Fibroblast of lung (primary cell): ENCODE measurements around the gene BCAS3. TPM values are rescaled to one million over a fixed set of nuclear protein-coding genes. Genes with fewer than 3 reads are reported as not detected.

Experiments used
- DNase-seq, 2 donors: peaks; one replicate each; pipeline versions ENCODE4 v3.0.0 to v3.0.0-alpha.2; 2010; ENCODE audit warnings: low read depth in 2 of 2
- H2AFZ ChIP-seq: 2 replicates; pipeline ENCODE4 v1.5.1; 2012; ENCODE audit warnings: low read length, control low read depth, inconsistent platforms
- H3K27ac ChIP-seq: 2 replicates; pipeline ENCODE4 v1.5.1; 2011; ENCODE audit warnings: low read length, control low read depth; ENCODE audit not compliant: insufficient read depth
- H3K27me3 ChIP-seq: 2 replicates; pipeline ENCODE4 v1.5.1; 2011; ENCODE audit warnings: mild to moderate bottlenecking, low read length; ENCODE audit not compliant: control insufficient read depth, insufficient read depth
- H3K36me3 ChIP-seq: 2 replicates; pipeline ENCODE4 v1.5.1; 2011; ENCODE audit warnings: low read length; ENCODE audit not compliant: control insufficient read depth, insufficient read depth
- H3K4me1 ChIP-seq: 2 replicates; pipeline ENCODE4 v1.5.1; 2011; ENCODE audit warnings: low read length; ENCODE audit not compliant: control insufficient read depth, insufficient read depth; ENCODE audit errors: extremely low read depth
- H3K4me2 ChIP-seq: 2 replicates; pipeline ENCODE4 v1.5.1; 2011; ENCODE audit warnings: low read length, control low read depth; ENCODE audit not compliant: insufficient read depth; ENCODE audit errors: extremely low read depth
- H3K4me3 ChIP-seq, 4 experiments: fragments of 200-600 bp in 1 of 4; sonication (generic) in 1 of 4; replicated peaks in 1 of 4; 2 replicates each; pipeline ENCODE4 v1.5.1; 2011 to 2016; ENCODE audit warnings: low read length in 4 of 4, low read depth in 3 of 4, mild to moderate bottlenecking in 3 of 4, control low read depth in 2 of 4, inconsistent platforms in 1 of 4, mixed read lengths in 1 of 4; ENCODE audit not compliant: insufficient read depth in 1 of 4; ENCODE audit errors: control extremely low read depth in 1 of 4
- H3K79me2 ChIP-seq: 2 replicates; pipeline ENCODE4 v1.5.1; 2012; ENCODE audit warnings: mild to moderate bottlenecking, low read length, inconsistent platforms; ENCODE audit not compliant: control insufficient read depth, insufficient read depth
- H3K9ac ChIP-seq: 2 replicates; pipeline ENCODE4 v1.5.1; 2011; ENCODE audit warnings: mild to moderate bottlenecking, low read length, control low read depth; ENCODE audit not compliant: insufficient read depth
- H3K9me3 ChIP-seq: 2 replicates; pipeline ENCODE4 v1.5.1; 2012; ENCODE audit warnings: low read depth, low read length; ENCODE audit not compliant: control insufficient read depth, insufficient read depth
- H4K20me1 ChIP-seq: 2 replicates; pipeline ENCODE4 v1.5.1; 2011; ENCODE audit warnings: low read length; ENCODE audit not compliant: control insufficient read depth, insufficient read depth; ENCODE audit errors: extremely low read depth
- CTCF ChIP-seq, 2 donors: IDR thresholded peaks in 1 of 2; conservative IDR thresholded peaks in 1 of 2; 1 replicate in 1 of 2; 2 replicates in 1 of 2; pipeline ENCODE4 v1.5.1; 2011 to 2012; ENCODE audit warnings: low read length in 2 of 2, control low read depth in 1 of 2, inconsistent platforms in 1 of 2, low read depth in 1 of 2, mild to moderate bottlenecking in 1 of 2
- EZH2 ChIP-seq: IDR thresholded peaks from 2 replicates; pipeline ENCODE4 v1.5.1; 2012; ENCODE audit warnings: low read length, control low read depth, mild to moderate bottlenecking; ENCODE audit errors: missing control alignments
- polyA plus RNA-seq, 2 donors: library from polyadenylated mRNA; depleted of rRNA in 1 of 2; stranded (reverse) in 1 of 2; unstranded in 1 of 2; fragments of >200 nt; gene quantifications; 2 replicates each; pipeline ENCODE4 v1.2.1, GENCODE V29; 2011 to 2012; ENCODE audit warnings: missing spikeins in 1 of 2
- total RNA-seq: library from RNA; depleted of rRNA; stranded (reverse); fragments of >200 nt; gene quantifications from 2 replicates; pipeline ENCODE4 v1.2.1, GENCODE V29; 2014

BCAS3 gene
- total and polyA plus RNA-seq, 2 donors (not counting 1 experiment from before 2014, with no cell fraction given), result 9.9 to 43.6 TPM

GRCh38 chr17:61118871-61119270, 441.2 kb downstream of the BCAS3 start:
- no peak for DNase-seq
- Histone ChIP-seq H3K79me2 (no peaks in the 10 kb centered on the region), H4K20me1 (no peaks in the 10 kb centered on the region), H3K27ac (no peak overlapping the region), H2AFZ (no peak overlapping the region), H3K9me3 (no peaks in the 10 kb centered on the region), H3K9ac (no peak overlapping the region), H3K36me3 (no peaks in the 10 kb centered on the region), H3K4me1 (peaks cover 2% of the 10 kb centered on the region), H3K4me2 (no peak overlapping the region), H3K4me3 (no peak overlapping the region), H3K27me3 (no peaks in the 10 kb centered on the region)
- TF ChIP-seq CTCF (conservative IDR thresholded peaks at IDR 0.05 in 1 of 2, IDR thresholded peaks at IDR 0.05 in 1 of 2; ENCODE audit: low read depth in 1 of 2, low read length in 2 of 2), result no peak
- TF ChIP-seq EZH2, result no peak

GRCh38 chr17:61122326-61122913, 444.8 kb downstream of the BCAS3 start:
- TF ChIP-seq CTCF (conservative IDR thresholded peaks at IDR 0.05 in 1 of 2, IDR thresholded peaks at IDR 0.05 in 1 of 2; ENCODE audit: low read depth in 1 of 2, low read length in 2 of 2) (no peak), EZH2 (no peak)

GRCh38 chr17:61124562-61124961, 446.9 kb downstream of the BCAS3 start:
- no peak overlapping the region for H3K4me3 ChIP-seq
- no peaks in the 10 kb centered on the region for H4K20me1 ChIP-seq
- H3K27ac ChIP-seq, result no peak overlapping the region
- no peak for DNase-seq
- H3K4me1 ChIP-seq, result peaks cover 26% of the 10 kb centered on the region
- H3K27me3 ChIP-seq, result no peaks in the 10 kb centered on the region
- no peak overlapping the region for H3K4me2 ChIP-seq
- H3K79me2 ChIP-seq, result no peaks in the 10 kb centered on the region
- H3K9ac ChIP-seq, result no peak overlapping the region
- no peak for TF ChIP-seq CTCF (conservative IDR thresholded peaks at IDR 0.05 in 1 of 2, IDR thresholded peaks at IDR 0.05 in 1 of 2; ENCODE audit: low read depth in 1 of 2, low read length in 2 of 2)
- no peak for TF ChIP-seq EZH2
- H2AFZ ChIP-seq, result no peak overlapping the region
- H3K9me3 ChIP-seq, result no peaks in the 10 kb centered on the region
- no peaks in the 10 kb centered on the region for H3K36me3 ChIP-seq

More at GRCh38 chr17:61122326-61122913, 444.8 kb downstream of the BCAS3 start:
- no peak overlapping the region for H3K27ac ChIP-seq
- no peak overlapping the region for H3K4me2 ChIP-seq
- peaks cover 12% of the 10 kb centered on the region for H3K4me1 ChIP-seq
- no peaks in the 10 kb centered on the region for H3K36me3 ChIP-seq
- no peak for DNase-seq
- no peaks in the 10 kb centered on the region for H3K27me3 ChIP-seq
- H3K79me2 ChIP-seq, result no peaks in the 10 kb centered on the region
- H3K9ac ChIP-seq, result no peak overlapping the region
- no peak overlapping the region for H2AFZ ChIP-seq
- no peak overlapping the region for H3K4me3 ChIP-seq
- H4K20me1 ChIP-seq, result no peaks in the 10 kb centered on the region
- no peaks in the 10 kb centered on the region for H3K9me3 ChIP-seq
